Left ventricle myocardium superior (tissue), 1 donor: ENCODE measurements around the gene ZBTB7C. TPM values are rescaled to one million over a fixed set of nuclear protein-coding genes. Genes with fewer than 3 reads are reported as not detected.

Source experiments
- ATAC-seq: fragments of 200-7000 bp; cut with Tn5 transposase; one replicate; pipeline ENCODE4 v1.9.1; 2020; ENCODE audit warnings: mild to moderate bottlenecking, moderate library complexity
- DNase-seq: peaks from one replicate; pipeline ENCODE4 v3.0.0-alpha.2; 2020
- intact Hi-C: fragments of 100-400 bp; cut with micrococcal nuclease; formaldehyde crosslinking; loops from one replicate; pipeline ENCODE4 v1.11.0; 2022
- total RNA-seq: library from RNA; stranded (reverse); fragmentation: NEBNext Ultra II Directional; extraction: Animal tissue kit (Norgen Biotek cat#: 25700); gene quantifications from one replicate; pipeline ENCODE4 v1.2.1, GENCODE V29; 2021
- donor health status: DM: no; HTN: yes; CAD: no; lungs with severe emphysema.

Gene ZBTB7C
- total RNA-seq, 1 donor from 2014 or later: 2.1 TPM

- intact Hi-C loops: no loop called here
- no peak for ATAC-seq
- DNase-seq: no peak
Observed at GRCh38 chr18:47986620-47987387, 422.4 kb downstream of the ZBTB7C start.

DNA sequence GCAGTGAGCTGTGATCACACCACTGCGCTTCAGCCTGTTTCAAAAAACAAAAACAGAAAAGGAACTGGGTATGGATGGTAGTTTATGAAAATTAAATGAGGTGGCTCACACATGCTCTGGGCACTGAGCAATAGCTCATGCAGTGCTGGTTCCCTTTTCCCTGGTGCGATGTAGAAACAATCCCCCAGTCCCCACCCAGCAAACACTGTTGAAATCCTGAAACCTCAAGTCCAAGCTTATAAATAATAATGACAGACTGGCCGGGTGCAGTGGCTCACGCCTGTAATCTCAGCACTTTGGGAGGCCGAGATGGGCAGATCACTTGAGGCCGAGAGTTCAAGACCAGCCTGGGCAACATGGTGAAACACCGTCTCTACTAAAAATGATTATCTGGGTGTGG, 423.3 kb downstream of the ZBTB7C start:
- intact Hi-C loops: no loop called here
- no peak for DNase-seq
- no peak for ATAC-seq

DNA sequence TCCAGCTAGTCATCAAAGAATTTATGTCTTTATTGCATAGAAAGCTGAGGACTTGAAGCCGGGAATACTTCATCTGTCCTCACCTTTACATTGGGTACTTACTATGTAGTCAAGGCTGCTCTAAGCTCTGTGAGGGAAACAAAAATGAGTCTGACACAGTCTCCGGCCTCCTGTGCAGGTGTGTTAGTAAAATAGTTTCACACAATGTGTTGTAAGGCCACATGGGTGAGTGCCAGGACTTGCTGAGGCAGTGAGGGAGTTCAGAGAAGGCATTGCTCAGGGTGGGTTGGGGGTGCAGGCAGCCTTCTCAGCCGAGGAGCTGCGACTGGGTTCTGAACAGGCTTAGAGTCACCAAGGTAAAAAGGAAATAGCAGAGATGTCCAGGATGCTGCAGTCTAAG, 424.2 kb downstream of the ZBTB7C start:
- no peak for DNase-seq
- intact Hi-C loops: no loop called here
- no peak for ATAC-seq

DNA sequence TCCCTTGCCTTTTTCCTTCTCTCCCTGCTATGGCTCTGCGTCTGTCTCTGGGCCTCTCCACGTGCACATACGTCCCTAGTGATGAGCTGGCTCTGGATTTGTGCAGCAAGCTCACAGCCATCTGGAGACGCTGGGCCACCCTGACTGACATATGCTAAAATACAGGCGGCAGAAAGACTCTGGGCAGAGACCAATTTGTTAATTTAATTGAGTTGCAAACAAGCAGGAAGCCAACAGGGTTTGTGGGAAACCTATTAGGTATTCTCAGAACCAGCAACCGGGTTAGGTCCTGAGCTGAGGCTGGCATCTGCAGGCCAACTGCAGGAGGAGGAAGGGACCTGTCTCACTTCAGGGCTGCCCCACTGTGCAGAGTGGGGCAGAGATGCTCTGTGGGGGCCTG, 425.2 kb downstream of the ZBTB7C start:
- intact Hi-C loops: no loop called here
- DNase-seq (no peak), ATAC-seq (no peak)

DNA sequence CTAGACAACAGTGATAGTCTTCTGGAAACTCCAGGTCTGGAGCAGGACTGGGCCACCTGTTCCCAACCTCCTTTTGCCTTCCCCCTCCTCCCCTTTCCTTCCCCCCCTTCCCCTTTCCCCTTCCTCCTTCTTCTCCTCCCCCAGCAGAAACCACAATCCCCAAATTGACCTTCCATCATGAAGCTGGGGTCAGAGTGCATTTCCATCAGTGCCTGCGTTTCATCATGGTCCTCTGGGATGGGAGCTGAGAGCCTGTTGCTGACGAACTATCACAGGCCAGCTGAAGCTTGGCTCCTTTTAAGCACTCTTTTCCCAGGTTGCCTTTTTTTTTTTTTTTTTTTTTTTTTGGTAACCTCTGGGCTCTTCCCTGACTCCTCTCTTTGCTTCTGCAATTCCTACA, 426.1 kb downstream of the ZBTB7C start:
- DNase-seq: no peak
- intact Hi-C loops: no loop called here
- no peak for ATAC-seq

DNA sequence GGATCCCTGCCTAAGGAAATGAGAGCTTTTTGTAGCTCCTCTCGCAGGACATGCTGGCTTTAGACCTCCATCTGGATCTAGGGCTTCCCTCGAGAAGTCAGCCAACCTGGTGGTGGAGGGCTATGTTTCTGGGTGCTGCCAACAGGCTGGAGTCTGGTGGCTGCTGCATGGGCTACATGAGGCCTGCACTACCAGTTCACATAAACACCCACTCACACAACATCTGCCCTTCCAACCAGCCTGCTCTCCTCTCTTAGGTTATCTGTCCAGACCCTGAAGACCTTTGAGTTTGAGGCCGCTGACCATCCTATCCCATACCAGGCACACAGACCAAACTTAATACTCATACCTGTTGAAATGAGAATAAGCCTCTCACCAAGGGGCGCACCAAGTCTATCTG, 427.4 kb downstream of the ZBTB7C start:
- ATAC-seq (no peak), DNase-seq (no peak)
- intact Hi-C loops: no loop called here

GRCh38 chr18:47981320-47981719, 427.9 kb downstream of the ZBTB7C start:
- DNase-seq (no peak), ATAC-seq (no peak)
- intact Hi-C loops: no loop called here

- DNase-seq (no peak), ATAC-seq (no peak)
- intact Hi-C loops: no loop called here
Observed at GRCh38 chr18:47979611-47980200, 429.5 kb downstream of the ZBTB7C start.

- intact Hi-C loops: no loop called here
- no peak for ATAC-seq
Observed at GRCh38 chr18:47978603-47979002, 430.6 kb downstream of the ZBTB7C start.

GRCh38 chr18:47978141-47978540, 431.0 kb downstream of the ZBTB7C start:
- intact Hi-C loops: no loop called here
- DNase-seq (no peak), ATAC-seq (no peak)

More at GRCh38 chr18:47978603-47979002, 430.6 kb downstream of the ZBTB7C start:
- no peak for DNase-seq

Other genes with a start within 250 kb of the ZBTB7C start
- 59.9 TPM for gene CTIF, start 129.6 kb upstream of the ZBTB7C start, total RNA-seq